SK-N-SH (cell line): Measurements from ENCODE around the gene HOMER3. TPM values are rescaled to one million over a fixed set of nuclear protein-coding genes. Genes with fewer than 3 reads are reported as not detected.

ENCODE experiments used
- CTCF ChIA-PET: fragments of 300-600, 350-600 bp; formaldehyde crosslinking; extraction: SDS; loops from one replicate; lab custom pipeline; 2021; lab: Yijun Ruan, JAX
- POLR2A ChIA-PET: fragments of 350-600 bp; sonication (Branson Sonifier 250); formaldehyde crosslinking; extraction: SDS; loops from one replicate; lab custom pipeline; 2020; ENCODE audit warnings: antibody characterized with exemption, inconsistent platforms; lab: Yijun Ruan, JAX
- DNase-seq: peaks from one replicate; pipeline ENCODE4 v3.0.0; 2012
- H2AFZ ChIP-seq: fragments of 200-600 bp; sonication (generic); 2 replicates; pipeline ENCODE4 v1.8.1; 2016; ENCODE audit warnings: antibody characterized with exemption, mild to moderate bottlenecking, low read depth
- H3F3A ChIP-seq: fragments of 200-600 bp; sonication (generic); replicated peaks from 2 replicates; pipeline ENCODE3; 2016; ENCODE audit warnings: antibody characterized with exemption, mild to moderate bottlenecking; ENCODE audit not compliant: insufficient read depth
- H3K27ac ChIP-seq, 2 experiments: fragments of 200-500 bp in 1 of 2; fragments of 200-600 bp in 1 of 2; sonication (Bioruptor generic) in 1 of 2; sonication (generic), shearing (Covaris generic) in 1 of 2; 2 replicates each; pipeline versions ENCODE4 v1.5.1 to v1.6.1; 2014 to 2016; ENCODE audit warnings: low read depth in 2 of 2, inconsistent platforms in 1 of 2, low read length in 1 of 2, mild to moderate bottlenecking in 1 of 2, mixed read lengths in 1 of 2
- H3K27me3 ChIP-seq: fragments of 200-600 bp; sonication (generic), shearing (Covaris generic); 2 replicates; pipeline ENCODE4 v1.6.1; 2016; ENCODE audit warnings: mixed run types; ENCODE audit not compliant: insufficient read depth
- H3K36me3 ChIP-seq, 2 experiments: fragments of 200-500 bp in 1 of 2; fragments of 200-600 bp in 1 of 2; sonication (Bioruptor generic) in 1 of 2; sonication (generic) in 1 of 2; replicated peaks in 1 of 2; 2 replicates each; pipeline versions ENCODE3 to v1.5.1; 2014 to 2016; ENCODE audit warnings: low read length in 1 of 2, mild to moderate bottlenecking in 1 of 2; ENCODE audit not compliant: insufficient read depth in 2 of 2, control insufficient read depth in 1 of 2
- H3K4me1 ChIP-seq, 2 experiments: fragments of 200-500 bp in 1 of 2; fragments of 200-600 bp in 1 of 2; sonication (Bioruptor generic) in 1 of 2; sonication (generic), shearing (Covaris generic) in 1 of 2; 2 replicates each; pipeline versions ENCODE4 v1.5.1 to v1.6.1; 2014 to 2016; ENCODE audit warnings: low read depth in 1 of 2, low read length in 1 of 2, mixed run types in 1 of 2; ENCODE audit not compliant: insufficient read depth in 2 of 2, control insufficient read depth in 1 of 2
- H3K4me2 ChIP-seq: fragments of 200-600 bp; sonication (generic), shearing (Covaris generic); 2 replicates; pipeline ENCODE4 v1.6.1; 2017; ENCODE audit warnings: mixed run types
- H3K4me3 ChIP-seq, 2 experiments: fragments of 200-500 bp in 1 of 2; fragments of 200-600 bp in 1 of 2; sonication (Bioruptor generic) in 1 of 2; sonication (generic), shearing (Covaris generic) in 1 of 2; 2 replicates each; pipeline versions ENCODE4 v1.5.1 to v1.8.1; 2014 to 2016; ENCODE audit warnings: low read depth in 2 of 2, inconsistent platforms in 1 of 2, low read length in 1 of 2, mild to moderate bottlenecking in 1 of 2, mixed read lengths in 1 of 2, moderate library complexity in 1 of 2
- H3K79me2 ChIP-seq: fragments of 200-600 bp; sonication (generic); 2 replicates; pipeline ENCODE4 v1.8.1; 2017; ENCODE audit warnings: mild to moderate bottlenecking; ENCODE audit not compliant: insufficient read depth
- H3K9ac ChIP-seq: fragments of 200-600 bp; sonication (generic); 2 replicates; pipeline ENCODE4 v1.6.1; 2017; ENCODE audit warnings: mixed run types
- H3K9me2 ChIP-seq: fragments of 200-600 bp; sonication (generic); 2 replicates; pipeline ENCODE4 v1.6.1; 2017; ENCODE audit warnings: mixed run types
- H3K9me3 ChIP-seq: fragments of 200-600 bp; sonication (generic); 2 replicates; pipeline ENCODE4 v1.6.1; 2017; ENCODE audit warnings: mixed run types, mild to moderate bottlenecking, moderate library complexity
- H4K20me1 ChIP-seq: fragments of 200-600 bp; sonication (generic); 2 replicates; pipeline ENCODE4 v1.6.1; 2017; ENCODE audit warnings: mild to moderate bottlenecking, mixed run types; ENCODE audit not compliant: insufficient read depth
- CHD2 ChIP-seq: fragments of 150-350 bp; IDR thresholded peaks from 2 replicates; pipeline ENCODE4 v1.6.1; 2018; ENCODE audit warnings: low read length; ENCODE audit not compliant: partially characterized antibody
- CTCF ChIP-seq: fragments of 200-600 bp; sonication (generic); IDR thresholded peaks from 2 replicates; pipeline ENCODE4 v1.6.1; 2017; ENCODE audit warnings: antibody characterized with exemption, mild to moderate bottlenecking, moderate library complexity
- ELF1 ChIP-seq: IDR thresholded peaks from 2 replicates; pipeline ENCODE4 v1.4.0; 2012
- EZH2phosphoT487 ChIP-seq: fragments of 200-600 bp; sonication (generic); IDR thresholded peaks from 2 replicates; pipeline ENCODE4 v1.6.1; 2017; ENCODE audit warnings: low read depth, mixed run types, mild to moderate bottlenecking, antibody characterized with exemption, moderate library complexity, borderline replicate concordance
- FOXJ3 ChIP-seq: sonication (generic); formaldehyde crosslinking; IDR thresholded peaks from 2 replicates; pipeline ENCODE4 v1.5.1; 2020; ENCODE audit warnings: mild to moderate bottlenecking, missing genetic modification reagents
- GABPA ChIP-seq: IDR thresholded peaks from 2 replicates; pipeline ENCODE4 v1.4.0; 2012; ENCODE audit warnings: low read depth, mild to moderate bottlenecking
- GATA2 ChIP-seq: sonication (generic); formaldehyde crosslinking; IDR thresholded peaks from 2 replicates; pipeline ENCODE4 v1.5.0; 2020; ENCODE audit warnings: mild to moderate bottlenecking, missing genetic modification reagents
- MAX ChIP-seq: IDR thresholded peaks from 2 replicates; pipeline ENCODE4 v1.4.0; 2012; ENCODE audit warnings: low read depth
- MEF2A ChIP-seq: IDR thresholded peaks from 2 replicates; pipeline ENCODE4 v1.4.0; 2012; ENCODE audit warnings: low read depth, borderline replicate concordance
- MXI1 ChIP-seq: IDR thresholded peaks from 2 replicates; pipeline ENCODE4 v1.6.1; 2012; ENCODE audit warnings: mild to moderate bottlenecking, low read depth, low read length, improper control_type of control experiment
- PBX3 ChIP-seq: IDR thresholded peaks from 2 replicates; pipeline ENCODE4; 2012
- RAD21 ChIP-seq: IDR thresholded peaks from 2 replicates; pipeline ENCODE4 v1.6.1; 2012; ENCODE audit warnings: mild to moderate bottlenecking, low read length
- RCOR1 ChIP-seq: fragments of 150-350 bp; IDR thresholded peaks from 2 replicates; pipeline ENCODE4 v1.6.1; 2017; ENCODE audit warnings: antibody characterized with exemption, low read length
- RFX5 ChIP-seq: IDR thresholded peaks from 2 replicates; pipeline ENCODE4 v1.6.1; 2012; ENCODE audit warnings: mild to moderate bottlenecking, improper control_type of control experiment, low read length
- TEAD4 ChIP-seq: IDR thresholded peaks from 2 replicates; pipeline ENCODE4 v1.4.0; 2012; ENCODE audit warnings: mild to moderate bottlenecking, borderline replicate concordance; ENCODE audit not compliant: insufficient read depth
- WGBS: methylation state at CpG from one replicate; pipeline ENCODE4 v1.1.6; 2017; ENCODE audit warnings: low lambda C conversion rate; 5-methylcytosine and 5-hydroxymethylcytosine counted together
- polyA plus RNA-seq, 3 experiments: library from polyadenylated mRNA; depleted of rRNA; stranded (reverse); fragments of >200 nt; gene quantifications; 2 replicates each; pipeline ENCODE4 v1.2.3, GENCODE V29; 2012
- TF ChIP-seq, protein P1 (sequence below): IDR thresholded peaks from 2 replicates; pipeline ENCODE4 v1.6.1; 2012; ENCODE audit warnings: mild to moderate bottlenecking, low read depth, low read length, moderate library complexity

The HOMER3 gene
- polyA plus RNA-seq, 1 of the 3 experiments (the other 2 are of a cell fraction) = 83.0 TPM

DNA sequence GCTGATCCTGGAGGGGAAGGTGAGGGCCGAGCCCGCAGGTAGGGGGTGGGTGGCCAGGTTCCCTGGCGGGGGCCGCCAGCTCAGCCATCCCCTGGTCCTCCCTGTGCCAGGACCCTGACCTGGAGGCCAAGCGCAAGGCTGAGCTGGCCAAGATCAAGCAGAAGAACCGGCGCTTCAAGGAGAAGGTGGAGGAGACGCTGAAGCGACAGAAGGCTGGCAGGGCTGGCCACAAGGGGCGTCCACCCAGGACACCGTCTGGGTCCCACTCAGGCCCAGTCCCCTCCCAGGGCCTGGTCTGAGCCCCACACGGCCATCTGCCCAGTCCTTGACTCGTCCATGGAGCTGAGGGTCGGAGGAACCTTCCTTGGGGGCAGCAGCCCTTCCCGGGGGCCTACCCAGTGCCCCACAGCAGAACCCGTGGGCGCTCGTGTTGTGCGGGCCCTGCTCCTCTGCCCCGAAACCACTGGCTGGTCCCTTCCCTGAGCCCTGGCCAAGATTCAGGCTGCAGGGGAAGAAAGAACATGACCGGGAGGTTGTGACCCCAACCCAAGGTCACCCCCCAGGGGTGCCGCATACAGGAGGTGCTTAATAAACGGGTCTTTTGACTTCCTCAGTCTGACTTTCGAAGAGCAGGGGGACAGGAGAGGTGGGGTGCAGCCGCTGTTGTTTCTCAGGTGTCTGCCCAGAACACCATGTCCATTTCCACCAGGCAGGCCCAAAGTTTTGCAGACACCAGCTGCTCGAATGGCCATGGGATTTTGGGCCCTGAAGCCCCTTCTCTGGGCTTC lies 12.8 kb downstream of the HOMER3 start (continued):
- TF ChIP-seq, protein P1, sequence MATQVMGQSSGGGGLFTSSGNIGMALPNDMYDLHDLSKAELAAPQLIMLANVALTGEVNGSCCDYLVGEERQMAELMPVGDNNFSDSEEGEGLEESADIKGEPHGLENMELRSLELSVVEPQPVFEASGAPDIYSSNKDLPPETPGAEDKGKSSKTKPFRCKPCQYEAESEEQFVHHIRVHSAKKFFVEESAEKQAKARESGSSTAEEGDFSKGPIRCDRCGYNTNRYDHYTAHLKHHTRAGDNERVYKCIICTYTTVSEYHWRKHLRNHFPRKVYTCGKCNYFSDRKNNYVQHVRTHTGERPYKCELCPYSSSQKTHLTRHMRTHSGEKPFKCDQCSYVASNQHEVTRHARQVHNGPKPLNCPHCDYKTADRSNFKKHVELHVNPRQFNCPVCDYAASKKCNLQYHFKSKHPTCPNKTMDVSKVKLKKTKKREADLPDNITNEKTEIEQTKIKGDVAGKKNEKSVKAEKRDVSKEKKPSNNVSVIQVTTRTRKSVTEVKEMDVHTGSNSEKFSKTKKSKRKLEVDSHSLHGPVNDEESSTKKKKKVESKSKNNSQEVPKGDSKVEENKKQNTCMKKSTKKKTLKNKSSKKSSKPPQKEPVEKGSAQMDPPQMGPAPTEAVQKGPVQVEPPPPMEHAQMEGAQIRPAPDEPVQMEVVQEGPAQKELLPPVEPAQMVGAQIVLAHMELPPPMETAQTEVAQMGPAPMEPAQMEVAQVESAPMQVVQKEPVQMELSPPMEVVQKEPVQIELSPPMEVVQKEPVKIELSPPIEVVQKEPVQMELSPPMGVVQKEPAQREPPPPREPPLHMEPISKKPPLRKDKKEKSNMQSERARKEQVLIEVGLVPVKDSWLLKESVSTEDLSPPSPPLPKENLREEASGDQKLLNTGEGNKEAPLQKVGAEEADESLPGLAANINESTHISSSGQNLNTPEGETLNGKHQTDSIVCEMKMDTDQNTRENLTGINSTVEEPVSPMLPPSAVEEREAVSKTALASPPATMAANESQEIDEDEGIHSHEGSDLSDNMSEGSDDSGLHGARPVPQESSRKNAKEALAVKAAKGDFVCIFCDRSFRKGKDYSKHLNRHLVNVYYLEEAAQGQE = no peak
- TF ChIP-seq PBX3 (no peak), MAX (no peak), RFX5 (no peak), ELF1 (no peak), GATA2 (CRISPR knock-in tag) (no peak), TEAD4 (no peak), MEF2A (no peak)

DNA sequence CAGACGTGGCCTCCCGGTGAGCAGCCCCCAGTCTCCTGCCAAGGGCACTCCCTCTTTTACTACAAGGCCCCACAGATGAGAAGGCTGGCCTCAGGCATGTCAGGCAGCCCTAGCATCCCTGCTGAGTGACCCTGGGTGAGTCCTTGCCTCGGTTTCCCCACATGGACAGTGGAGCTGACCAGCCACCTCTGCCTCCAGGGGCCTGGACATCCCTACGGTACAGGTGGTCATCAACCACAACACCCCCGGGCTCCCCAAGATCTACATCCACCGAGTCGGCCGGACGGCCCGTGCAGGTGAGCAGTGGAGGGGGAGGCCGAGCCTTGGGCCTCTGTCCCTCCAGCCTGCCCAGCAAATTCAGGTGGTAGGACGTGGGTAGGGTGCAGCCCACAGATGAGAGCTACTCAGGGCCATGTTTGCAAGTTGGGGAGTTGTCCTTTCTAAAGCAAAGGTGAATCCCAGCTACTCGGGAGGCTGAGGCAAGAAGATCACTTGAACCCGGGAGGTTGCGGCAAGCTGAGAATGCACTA lies 16.3 kb downstream of the HOMER3 start:
- H2AFZ ChIP-seq = no peak overlapping the region
- WGBS = 95% methylated on average over 11 of the region's 15 CpGs
- no peak overlapping the region for H3K9ac ChIP-seq
- no peak overlapping the region for H3K27ac ChIP-seq
- peaks cover 11 to 45% of the 10 kb centered on the region in 2 experiments for H3K36me3 ChIP-seq
- CTCF ChIA-PET = interaction anchor here (2.4 kb wide), 1 partner anchor 30 kb away, joined by 11 read pairs; no protein-coding TSS in a partner anchor
- H3K79me2 ChIP-seq = peaks cover 26% of the 10 kb centered on the region
- no peaks in the 10 kb centered on the region for H3K9me3 ChIP-seq
- no peak overlapping the region for H3K4me2 ChIP-seq
- H3K9me2 ChIP-seq = no peaks in the 10 kb centered on the region
- no peak overlapping the region for H3K4me3 ChIP-seq
- DNase-seq = no peak
- 0 out of 2 replicates have a peak, but pooled peaks cover 8% of the 10 kb centered on the region for H4K20me1 ChIP-seq
- peaks cover 21% of the 10 kb centered on the region for H3F3A ChIP-seq
- H3K27me3 ChIP-seq = no peaks in the 10 kb centered on the region
- POLR2A ChIA-PET = no interaction called here
- peaks cover 0 to 9% of the 10 kb centered on the region in 2 experiments; a peak in 1 of 4 replicates for H3K4me1 ChIP-seq
- no peak for TF ChIP-seq FOXJ3
- TF ChIP-seq MEF2A = no peak
- no peak for TF ChIP-seq RAD21
- TF ChIP-seq TEAD4 = no peak
- no peak for TF ChIP-seq MXI1
- no peak for TF ChIP-seq EZH2phosphoT487
- no peak for TF ChIP-seq RCOR1
- no peak for TF ChIP-seq CTCF
- no peak for TF ChIP-seq GABPA
- no peak for TF ChIP-seq CHD2
- TF ChIP-seq MAX = no peak
